ENCODE data around the gene FLOT1. TPM values are rescaled to one million over a fixed set of nuclear protein-coding genes. Genes with fewer than 3 reads are reported as not detected.
"Not testable (repeated sequence)": the region's sequence is repeated elsewhere in the genome, so short reads cannot be mapped to it uniquely, and the experiment has no call there.

The FLOT1 gene
- total and polyA plus RNA-seq, 9 of the 15 experiments (the other 6 are each of a cell fraction or from before 2014, with no cell fraction given) = 11.7 to 149 (median 118) TPM

DNA sequence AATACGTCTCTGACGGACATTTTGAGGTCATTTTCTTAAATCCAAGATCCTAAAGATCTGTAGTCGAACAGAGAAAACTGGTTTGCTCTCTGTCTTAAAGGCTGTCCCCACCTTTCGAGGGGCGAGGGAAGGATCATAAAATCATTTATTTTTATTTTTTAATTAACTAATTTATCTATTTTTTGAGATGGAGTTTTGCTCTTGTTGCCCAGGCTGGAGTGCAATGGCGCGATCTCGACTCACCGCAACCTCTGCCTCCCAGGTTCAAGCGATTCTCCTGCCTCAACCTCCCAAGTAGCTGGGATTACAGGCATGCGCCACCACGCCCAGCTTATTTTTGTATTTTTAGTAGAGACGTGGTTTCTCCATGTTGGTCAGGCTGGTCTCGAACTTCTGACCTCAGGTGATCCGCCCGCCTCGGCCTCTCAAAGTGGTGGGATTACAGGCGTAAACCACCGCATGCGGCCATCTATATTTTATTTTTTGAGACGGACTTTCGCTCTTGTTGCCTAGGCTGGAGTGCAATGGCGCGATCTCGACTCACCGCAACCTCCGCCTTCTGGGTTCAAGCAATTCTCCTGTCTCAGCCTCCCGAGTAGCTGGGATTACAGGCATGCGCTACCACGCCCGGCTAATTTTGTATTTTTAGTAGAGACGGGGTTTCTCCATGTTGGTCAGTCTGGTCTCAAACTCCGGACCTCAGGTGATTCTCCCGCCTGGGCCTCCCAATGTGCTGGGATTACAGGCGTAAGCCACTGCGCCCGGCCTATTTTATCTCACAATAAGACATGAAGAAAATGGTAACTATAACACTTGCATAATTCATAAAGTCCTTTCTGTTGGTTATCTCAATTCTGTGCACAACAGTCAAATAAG is 24.4 kb downstream of the FLOT1 start (continued):
- TF ChIP-seq E2F3 (CRISPR knock-in tag; IDR thresholded peaks at IDR 0.05) = 0 out of 2 replicates have a peak, but pooled peaks have one; percentile 59
- TF ChIP-seq POLR2A (conservative IDR thresholded peaks at IDR 0.05) = peak; percentile 10; the same call in 1 of the 2 replicates
- TF ChIP-seq HDAC1 (IDR thresholded peaks at IDR 0.05) = 0 out of 4 replicates have a peak, but pooled peaks of 1 of the 2 experiments have one; percentile 11
- not testable (repeated sequence) for TF ChIP-seq CEBPG, NR4A1 (CRISPR knock-in tag; IDR thresholded peaks at IDR 0.05)
- peak in 1 of 2 experiments; percentile 9; a peak in 1 of 4 replicates for TF ChIP-seq CEBPG (tag; conservative IDR thresholded peaks at IDR 0.05 in 1 of 2, IDR thresholded peaks at IDR 0.05 in 1 of 2)
- peak in 1 of 2 experiments; percentile 95; a peak in 2 of 4 replicates for TF ChIP-seq MLLT1 (IDR thresholded peaks at IDR 0.05)
- TF ChIP-seq FOSL1 (tag; conservative IDR thresholded peaks at IDR 0.05) = peak; percentile 67
- TF ChIP-seq IFI16 (CRISPR knock-in tag; IDR thresholded peaks at IDR 0.05) = peak; percentile 64; the same call in 1 of the 2 replicates
- TF ChIP-seq, protein P1, sequence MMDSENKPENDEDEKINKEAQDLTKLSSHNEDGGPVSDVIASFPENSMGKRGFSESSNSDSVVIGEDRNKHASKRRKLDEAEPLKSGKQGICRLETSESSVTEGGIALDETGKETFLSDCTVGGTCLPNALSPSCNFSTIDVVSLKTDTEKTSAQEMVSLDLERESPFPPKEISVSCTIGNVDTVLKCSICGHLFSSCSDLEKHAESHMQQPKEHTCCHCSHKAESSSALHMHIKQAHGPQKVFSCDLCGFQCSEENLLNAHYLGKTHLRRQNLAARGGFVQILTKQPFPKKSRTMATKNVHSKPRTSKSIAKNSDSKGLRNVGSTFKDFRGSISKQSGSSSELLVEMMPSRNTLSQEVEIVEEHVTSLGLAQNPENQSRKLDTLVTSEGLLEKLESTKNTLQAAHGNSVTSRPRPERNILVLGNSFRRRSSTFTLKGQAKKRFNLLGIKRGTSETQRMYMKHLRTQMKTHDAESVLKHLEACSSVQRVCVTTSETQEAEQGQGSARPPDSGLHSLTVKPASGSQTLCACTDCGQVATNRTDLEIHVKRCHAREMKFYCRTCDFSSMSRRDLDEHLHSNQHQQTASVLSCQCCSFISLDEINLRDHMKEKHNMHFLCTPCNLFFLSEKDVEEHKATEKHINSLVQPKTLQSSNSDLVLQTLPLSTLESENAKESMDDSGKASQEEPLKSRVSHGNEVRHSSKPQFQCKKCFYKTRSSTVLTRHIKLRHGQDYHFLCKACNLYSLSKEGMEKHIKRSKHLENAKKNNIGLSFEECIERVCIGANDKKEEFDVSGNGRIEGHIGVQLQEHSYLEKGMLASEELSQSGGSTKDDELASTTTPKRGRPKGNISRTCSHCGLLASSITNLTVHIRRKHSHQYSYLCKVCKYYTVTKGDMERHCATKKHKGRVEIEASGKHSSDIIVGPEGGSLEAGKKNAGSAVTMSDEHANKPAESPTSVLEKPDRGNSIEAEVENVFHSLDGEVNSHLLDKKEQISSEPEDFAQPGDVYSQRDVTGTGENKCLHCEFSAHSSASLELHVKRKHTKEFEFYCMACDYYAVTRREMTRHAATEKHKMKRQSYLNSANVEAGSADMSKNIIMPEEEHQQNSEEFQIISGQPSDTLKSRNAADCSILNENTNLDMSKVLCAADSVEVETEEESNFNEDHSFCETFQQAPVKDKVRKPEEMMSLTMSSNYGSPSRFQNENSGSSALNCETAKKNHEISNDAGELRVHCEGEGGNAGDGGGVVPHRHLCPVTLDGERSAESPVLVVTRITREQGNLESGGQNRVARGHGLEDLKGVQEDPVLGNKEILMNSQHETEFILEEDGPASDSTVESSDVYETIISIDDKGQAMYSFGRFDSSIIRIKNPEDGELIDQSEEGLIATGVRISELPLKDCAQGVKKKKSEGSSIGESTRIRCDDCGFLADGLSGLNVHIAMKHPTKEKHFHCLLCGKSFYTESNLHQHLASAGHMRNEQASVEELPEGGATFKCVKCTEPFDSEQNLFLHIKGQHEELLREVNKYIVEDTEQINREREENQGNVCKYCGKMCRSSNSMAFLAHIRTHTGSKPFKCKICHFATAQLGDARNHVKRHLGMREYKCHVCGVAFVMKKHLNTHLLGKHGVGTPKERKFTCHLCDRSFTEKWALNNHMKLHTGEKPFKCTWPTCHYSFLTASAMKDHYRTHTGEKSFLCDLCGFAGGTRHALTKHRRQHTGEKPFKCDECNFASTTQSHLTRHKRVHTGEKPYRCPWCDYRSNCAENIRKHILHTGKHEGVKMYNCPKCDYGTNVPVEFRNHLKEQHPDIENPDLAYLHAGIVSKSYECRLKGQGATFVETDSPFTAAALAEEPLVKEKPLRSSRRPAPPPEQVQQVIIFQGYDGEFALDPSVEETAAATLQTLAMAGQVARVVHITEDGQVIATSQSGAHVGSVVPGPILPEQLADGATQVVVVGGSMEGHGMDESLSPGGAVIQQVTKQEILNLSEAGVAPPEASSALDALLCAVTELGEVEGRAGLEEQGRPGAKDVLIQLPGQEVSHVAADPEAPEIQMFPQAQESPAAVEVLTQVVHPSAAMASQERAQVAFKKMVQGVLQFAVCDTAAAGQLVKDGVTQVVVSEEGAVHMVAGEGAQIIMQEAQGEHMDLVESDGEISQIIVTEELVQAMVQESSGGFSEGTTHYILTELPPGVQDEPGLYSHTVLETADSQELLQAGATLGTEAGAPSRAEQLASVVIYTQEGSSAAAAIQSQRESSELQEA (IDR thresholded peaks at IDR 0.05; ENCODE audit: low read depth) = 0 out of 2 replicates have a peak, but pooled peaks have one; percentile 9
- TF ChIP-seq FOXO4 (CRISPR knock-in tag; IDR thresholded peaks at IDR 0.05) = peak; percentile 65; the same call in 1 of the 2 replicates
- peak; percentile 77; the same call in 1 of the 2 replicates for TF ChIP-seq GTF2E2 (tag; IDR thresholded peaks at IDR 0.05)
- TF ChIP-seq NR4A1 (tag; IDR thresholded peaks at IDR 0.05) = peak; percentile 30; the same call in 1 of the 2 replicates
- peak; percentile 32 for TF ChIP-seq BACH1 (tag; IDR thresholded peaks at IDR 0.05)
- peak; percentile 7 for TF ChIP-seq SMARCA4 (IDR thresholded peaks at IDR 0.05)
- peak; percentile 16; the same call in 1 of the 2 replicates for TF ChIP-seq L3MBTL2 (IDR thresholded peaks at IDR 0.05)
